ENCODE data around the gene GALNT17. TPM values are rescaled to one million over a fixed set of nuclear protein-coding genes. Genes with fewer than 3 reads are reported as not detected.

The GALNT17 gene
- total RNA-seq, 4 donors from 2014 or later, result 0.63 to 7.5 (median 3.1) TPM

- TF ChIP-seq POLR2A (IDR thresholded peaks at IDR 0.05), result no peak
- no peak for TF ChIP-seq CTCF (IDR thresholded peaks at IDR 0.05)
- 16 to 20% methylated on average over 6 of the region's 6 CpGs for WGBS, 2 donors
- H3K4me3 ChIP-seq (ENCODE audit: low read depth, poor library complexity, severe bottlenecking), result no peak overlapping the region
- DNase-seq (ENCODE audit: low spot score in 2 of 2), result no peak
- intact Hi-C loops (cut with DNase I; ENCODE audit: low total_unique reads), result no loop called here
Observed at GRCh38 chr7:71612911-71613310, 481.0 kb downstream of the GALNT17 start.

GRCh38 chr7:71613313-71613712 lies 481.4 kb downstream of the GALNT17 start:
- intact Hi-C loops (cut with DNase I; ENCODE audit: low total_unique reads), result no loop called here
- 9 to 22% methylated on average over 3 of the region's 3 CpGs for WGBS, 2 donors
- TF ChIP-seq CTCF (IDR thresholded peaks at IDR 0.05) (no peak), POLR2A (IDR thresholded peaks at IDR 0.05) (no peak)
- no peak overlapping the region for H3K4me3 ChIP-seq (ENCODE audit: low read depth, poor library complexity, severe bottlenecking)
- no peak for DNase-seq (ENCODE audit: low spot score in 2 of 2)

- TF ChIP-seq CTCF (IDR thresholded peaks at IDR 0.05) (no peak), POLR2A (IDR thresholded peaks at IDR 0.05) (no peak)
- no peak overlapping the region for H3K4me3 ChIP-seq (ENCODE audit: low read depth, poor library complexity, severe bottlenecking)
- 50 to 56% methylated on average over 5 of the region's 5 CpGs for WGBS, 2 donors
- intact Hi-C loops (cut with DNase I; ENCODE audit: low total_unique reads), result no loop called here
- no peak for DNase-seq (ENCODE audit: low spot score in 2 of 2)
Observed at GRCh38 chr7:71615017-71615416, 483.1 kb downstream of the GALNT17 start.

- WGBS, 2 donors, result 90 to 95% methylated on average over 3 of the region's 3 CpGs
- no peak for TF ChIP-seq CTCF (IDR thresholded peaks at IDR 0.05)
- TF ChIP-seq POLR2A (IDR thresholded peaks at IDR 0.05), result no peak
Observed at GRCh38 chr7:71616217-71616616, 484.3 kb downstream of the GALNT17 start.

GRCh38 chr7:71618278-71618677 lies 486.3 kb downstream of the GALNT17 start:
- TF ChIP-seq CTCF (IDR thresholded peaks at IDR 0.05) (no peak), POLR2A (IDR thresholded peaks at IDR 0.05) (no peak)
- no peak for DNase-seq (ENCODE audit: low spot score in 2 of 2)
- 31 to 56% methylated on average over 2 of the region's 2 CpGs for WGBS, 2 donors
- intact Hi-C loops (cut with DNase I; ENCODE audit: low total_unique reads), result no loop called here
- H3K4me3 ChIP-seq (ENCODE audit: low read depth, poor library complexity, severe bottlenecking), result no peak overlapping the region

More at GRCh38 chr7:71616217-71616616, 484.3 kb downstream of the GALNT17 start:
- DNase-seq (ENCODE audit: low spot score in 2 of 2), result no peak
- H3K4me3 ChIP-seq (ENCODE audit: low read depth, poor library complexity, severe bottlenecking), result no peak overlapping the region
- intact Hi-C loops (cut with DNase I; ENCODE audit: low total_unique reads), result no loop called here

- no peak for DNase-seq (ENCODE audit: low spot score in 2 of 2)
- no peak overlapping the region for H3K4me3 ChIP-seq (ENCODE audit: low read depth, poor library complexity, severe bottlenecking)
- no peak for TF ChIP-seq CTCF (IDR thresholded peaks at IDR 0.05)
- TF ChIP-seq POLR2A (IDR thresholded peaks at IDR 0.05), result no peak
- intact Hi-C loops (cut with DNase I; ENCODE audit: low total_unique reads), result no loop called here
- WGBS, 2 donors, result 64 to 77% methylated on average over 4 of the region's 4 CpGs
Observed at GRCh38 chr7:71625545-71625944, 493.6 kb downstream of the GALNT17 start.
